Prostate gland (tissue), 2 donors: ENCODE measurements around the gene CLCNKA.

Source experiments
- CTCF ChIP-seq, 4 experiments: fragments of 200-600 bp in 2 of 4; fragments of 450-650 bp in 2 of 4; sonication (generic) in 2 of 4; IDR thresholded peaks; 1 replicate in 3 of 4; 2 replicates in 1 of 4; pipeline ENCODE4 v1.5.1; 2016 to 2019; ENCODE audit warnings: antibody characterized with exemption in 4 of 4, mild to moderate bottlenecking in 2 of 4, moderate library complexity in 2 of 4
- POLR2A ChIP-seq: fragments of 450-650 bp; IDR thresholded peaks from one replicate; pipeline ENCODE4 v1.6.1; 2016; ENCODE audit warnings: antibody characterized with exemption, mild to moderate bottlenecking
- POLR2AphosphoS5 ChIP-seq: sonication (generic); formaldehyde crosslinking; IDR thresholded peaks from one replicate; pipeline ENCODE4 v1.6.1; 2017; ENCODE audit warnings: antibody characterized with exemption

- TF ChIP-seq CTCF (IDR thresholded peaks at IDR 0.05) = no peak
- TF ChIP-seq POLR2A = no peak
- TF ChIP-seq POLR2AphosphoS5 = no peak
These were observed 29.0 kb upstream of the CLCNKA start for GRCh38 chr1:15992582-15993500.
